ENCODE measurements around the gene RPL29.
"Not testable (repeated sequence)": the region's sequence is repeated elsewhere in the genome, so short reads cannot be mapped to it uniquely, and the experiment has no call there.

RPL29 gene

GRCh38 chr3:52034651-52035050 is 39.0 kb upstream of the RPL29 start:
- TF ChIP-seq CTCF (IDR thresholded peaks at IDR 0.05; ENCODE audit: low read depth, low read length): no peak
- DNase-seq: no peak
- Histone ChIP-seq H3K9me3 (ENCODE audit: severe bottlenecking) (no peaks in the 10 kb centered on the region), H3K27ac (peak overlapping the region; percentile 92), H3K4me3 (ENCODE audit: low read depth, low read length) (no peak overlapping the region), H3K36me3 (no peaks in the 10 kb centered on the region), H3K27me3 (ENCODE audit: insufficient read depth, low read depth, severe bottlenecking) (no peaks in the 10 kb centered on the region)

DNA sequence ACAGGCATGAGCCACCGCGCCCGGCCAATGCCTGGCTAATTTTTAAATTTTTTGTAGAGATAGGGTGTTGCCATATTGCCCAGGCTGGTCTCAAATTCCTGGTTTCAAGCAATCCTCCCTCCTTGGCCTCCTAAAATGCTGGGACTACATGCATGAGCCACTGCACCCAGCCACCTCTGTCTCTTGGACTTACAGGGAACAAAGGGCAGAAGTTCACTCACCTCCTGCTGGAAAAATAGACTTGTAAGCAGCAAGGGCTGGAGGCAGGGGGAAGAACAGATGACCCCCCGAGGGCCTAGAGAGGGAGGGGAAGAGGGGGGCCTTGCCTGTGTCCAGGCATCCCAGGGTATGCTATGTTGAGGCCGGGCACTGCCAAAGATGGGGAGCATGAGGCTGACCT is 38.5 kb upstream of the RPL29 start:
- TF ChIP-seq CTCF (IDR thresholded peaks at IDR 0.05; ENCODE audit: low read depth, low read length): no peak
- H3K4me3 ChIP-seq (ENCODE audit: low read depth, low read length): no peak overlapping the region

GRCh38 chr3:52033748-52034147 is 38.1 kb upstream of the RPL29 start:
- H3K27ac ChIP-seq: peak overlapping the region; percentile 92

More for the DNA sequence above, 38.5 kb upstream of the RPL29 start:
- peak overlapping the region; percentile 92 for H3K27ac ChIP-seq
- H3K36me3 ChIP-seq: no peaks in the 10 kb centered on the region
- DNase-seq: no peak
- H3K27me3 ChIP-seq (ENCODE audit: insufficient read depth, low read depth, severe bottlenecking): no peaks in the 10 kb centered on the region
- no peaks in the 10 kb centered on the region for H3K9me3 ChIP-seq (ENCODE audit: severe bottlenecking)

GRCh38 chr3:52032702-52033408 is 37.2 kb upstream of the RPL29 start:
- no peak for TF ChIP-seq CTCF (IDR thresholded peaks at IDR 0.05; ENCODE audit: low read depth, low read length)
- Histone ChIP-seq H3K4me3 (ENCODE audit: low read depth, low read length) (no peak overlapping the region), H3K36me3 (no peaks in the 10 kb centered on the region), H3K9me3 (ENCODE audit: severe bottlenecking) (no peaks in the 10 kb centered on the region), H3K27ac (peak overlapping the region; percentile 92), H3K27me3 (ENCODE audit: insufficient read depth, low read depth, severe bottlenecking) (no peaks in the 10 kb centered on the region)
- DNase-seq: peak; percentile 94

More at GRCh38 chr3:52033748-52034147, 38.1 kb upstream of the RPL29 start:
- DNase-seq; H3K36me3 ChIP-seq; H3K4me3 ChIP-seq (ENCODE audit: low read depth, low read length); H3K27me3 ChIP-seq (ENCODE audit: insufficient read depth, low read depth, severe bottlenecking); H3K9me3 ChIP-seq (ENCODE audit: severe bottlenecking): not testable (repeated sequence)

DNA sequence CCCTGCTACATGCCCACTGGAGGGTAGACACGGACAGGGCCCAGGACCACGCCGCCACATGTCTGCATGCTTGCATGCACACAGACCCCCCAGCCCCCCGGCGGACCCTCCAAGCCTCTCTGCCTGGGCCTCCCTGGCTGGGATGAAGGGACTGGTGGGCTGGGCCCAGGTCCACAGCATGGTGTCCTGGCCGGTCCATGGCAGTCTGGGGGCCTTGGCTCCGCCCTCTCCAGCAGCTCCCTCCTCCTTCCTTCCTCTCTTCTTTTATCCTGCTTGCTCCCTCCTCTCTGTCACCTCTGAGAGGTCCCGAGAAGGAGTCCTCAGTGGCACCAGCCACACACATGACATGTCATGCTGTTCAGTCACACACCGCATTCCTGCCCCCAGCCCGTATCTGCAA is 36.2 kb upstream of the RPL29 start:
- TF ChIP-seq CTCF (IDR thresholded peaks at IDR 0.05; ENCODE audit: low read depth, low read length): no peak
- Histone ChIP-seq H3K27ac (peak overlapping the region; percentile 92), H3K36me3 (no peaks in the 10 kb centered on the region), H3K27me3 (ENCODE audit: insufficient read depth, low read depth, severe bottlenecking) (no peaks in the 10 kb centered on the region), H3K4me3 (ENCODE audit: low read depth, low read length) (no peak overlapping the region), H3K9me3 (ENCODE audit: severe bottlenecking) (no peaks in the 10 kb centered on the region)
- no peak for DNase-seq

DNA sequence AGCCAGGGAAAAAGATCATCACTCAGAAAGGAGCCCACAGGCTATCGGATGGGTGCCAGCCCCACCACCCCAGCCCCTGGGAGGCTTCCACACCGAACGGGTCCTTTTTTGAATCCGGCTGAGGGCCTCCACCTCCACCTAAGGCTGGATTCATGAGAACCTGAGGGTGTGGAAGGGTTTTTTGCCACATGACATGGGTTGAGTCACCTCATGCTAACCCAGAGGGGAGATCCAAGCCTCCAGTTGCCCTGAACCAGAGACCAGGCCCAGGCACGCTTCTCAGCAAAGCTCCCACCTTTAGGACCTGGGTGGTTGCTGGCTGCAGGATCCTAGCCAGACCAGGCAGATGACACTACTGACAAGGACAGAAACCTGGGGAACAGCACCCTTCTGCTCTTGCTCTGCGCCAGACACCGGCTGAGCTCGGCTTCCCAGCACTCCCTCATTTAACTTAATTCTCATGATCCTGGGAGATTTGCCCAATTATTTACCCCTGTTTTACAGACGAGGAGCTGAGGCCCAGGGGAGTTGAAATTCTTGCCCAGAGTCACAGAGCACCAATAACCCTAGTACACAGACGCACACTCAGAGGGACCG is 35.1 kb upstream of the RPL29 start:
- TF ChIP-seq CTCF (IDR thresholded peaks at IDR 0.05; ENCODE audit: low read depth, low read length): no peak
- Histone ChIP-seq H3K27me3 (ENCODE audit: insufficient read depth, low read depth, severe bottlenecking) (no peaks in the 10 kb centered on the region), H3K9me3 (ENCODE audit: severe bottlenecking) (no peaks in the 10 kb centered on the region), H3K4me3 (ENCODE audit: low read depth, low read length) (no peak overlapping the region), H3K27ac (peak overlapping the region; percentile 92), H3K36me3 (no peaks in the 10 kb centered on the region)
- no peak for DNase-seq

Measured in WERI-Rb-1 (cell line).